ENCODE results near the gene ATP8B3. TPM values are rescaled to one million over a fixed set of nuclear protein-coding genes. Genes with fewer than 3 reads are reported as not detected.

Gene ATP8B3
- total and polyA plus RNA-seq, 9 of the 15 experiments (the other 6 are each of a cell fraction or from before 2014, with no cell fraction given): 1.2 to 12.3 (median 3.8) TPM

GRCh38 chr19:1860042-1860775 is 48.1 kb upstream of the ATP8B3 start:
- Histone ChIP-seq H3K27me3 (ENCODE audit: control insufficient read depth in 2 of 2, insufficient read depth in 2 of 2, low read length in 2 of 2) (no peaks in the 10 kb centered on the region), H3K9ac (ENCODE audit: insufficient read depth in 1 of 2, low read depth in 2 of 2, low read length in 2 of 2) (peak overlapping the region; percentile 84 to 97), H3K27ac (ENCODE audit: extremely low read depth, low read depth, low read length) (peak overlapping the region; percentile 60), H3K4me2 (ENCODE audit: insufficient read depth, low read length) (peak overlapping the region; percentile 82), H2AFZ (ENCODE audit: low read depth, low read length) (no peak overlapping the region), H3K79me2 (ENCODE audit: control insufficient read depth, insufficient read depth, low read length) (peaks cover 80% of the 10 kb centered on the region), H3K36me3 (ENCODE audit: control insufficient read depth, insufficient read depth, low read length) (no peaks in the 10 kb centered on the region; the same call in 2 of the 3 replicates), H3K4me3 (peak overlapping the region; percentile 95), H3K4me1 (replicated peaks in 1 of 2; ENCODE audit: control insufficient read depth in 2 of 2, insufficient read depth in 2 of 2, low read length in 2 of 2) (peaks cover 52 to 83% of the 10 kb centered on the region in 2 experiments), H3K9me1 (ENCODE audit: control insufficient read depth, insufficient read depth, low read length) (peaks cover 5% of the 10 kb centered on the region), H3K9me3 (replicated peaks; ENCODE audit: control insufficient read depth, insufficient read depth, low read depth, low read length) (no peaks in the 10 kb centered on the region), H4K20me1 (replicated peaks; ENCODE audit: control insufficient read depth, insufficient read depth, low read length) (peaks cover 28% of the 10 kb centered on the region)
- in situ Hi-C loops (cut with MboI): no loop called here
- FAIRE-seq (peak; percentile 82), DNase-seq (ENCODE audit: extremely low read depth in 1 of 4, low spot score in 3 of 4) (peak in 3 of 4 experiments; percentile 51 to 90 (median 71)), ATAC-seq (no peak)
- intact Hi-C loops (cut with micrococcal nuclease): no loop called here
- WGBS (ENCODE audit: insufficient coverage, low coverage, missing lambda C conversion rate): 8% methylated on average over 15 of the region's 32 CpGs
- ChIA-PET POLR2A (interaction anchor here (0.6 kb wide), 1 partner anchor 318 kb away, joined by 3 read pairs; no protein-coding TSS in a partner anchor), CTCF (ENCODE audit: low intra/inter-chr PET ratio) (no interaction called here)
- BruUV-seq (replicated peaks): no TSS peak
- TF ChIP-seq BDP1 (IDR thresholded peaks at IDR 0.05; ENCODE audit: insufficient read depth, insufficient read length) (no peak), SETDB1 (IDR thresholded peaks at IDR 0.05; ENCODE audit: low read length) (no peak), NONO (IDR thresholded peaks at IDR 0.05; ENCODE audit: low read depth in 2 of 2, low read length in 1 of 2) (0 out of 4 replicates have a peak, but pooled peaks of 1 of the 2 experiments have one; percentile 24), SPI1 (IDR thresholded peaks at IDR 0.05; ENCODE audit: borderline replicate concordance, low read depth, low read length) (no peak), TBP (optimal IDR thresholded peaks at IDR 0.05; ENCODE audit: low read depth, low read length) (peak; percentile 23), SNIP1 (IDR thresholded peaks at IDR 0.05; ENCODE audit: low read depth) (no peak), SRSF1 (IDR thresholded peaks at IDR 0.05; ENCODE audit: low read depth, low read length) (no peak), CBFB (CRISPR knock-in tag; IDR thresholded peaks at IDR 0.05) (no peak), BMI1 (IDR thresholded peaks at IDR 0.05; ENCODE audit: low read length) (peak; percentile 89), JUND (IDR thresholded peaks at IDR 0.05; ENCODE audit: borderline replicate concordance, low read depth, low read length) (no peak; the same call in 1 of the 2 replicates), JUND (tag; IDR thresholded peaks at IDR 0.05; ENCODE audit: borderline replicate concordance, low read depth, low read length) (no peak), ELF2 (CRISPR knock-in tag; IDR thresholded peaks at IDR 0.05) (no peak), REST (IDR thresholded peaks at IDR 0.05; ENCODE audit: borderline replicate concordance) (no peak), REST (CRISPR knock-in tag; IDR thresholded peaks at IDR 0.05; ENCODE audit: low read depth) (no peak), FOXJ2 (tag; IDR thresholded peaks at IDR 0.05) (peak; percentile 99), DACH1 (IDR thresholded peaks at IDR 0.05; ENCODE audit: partially characterized antibody) (no peak)
